NCI-H1092 (cell line): ENCODE results near the gene TMEM18.

Source experiments
- DNase-seq: peaks from one replicate; lab custom pipeline; 2025; lab: John Stamatoyannopoulos, UW

Gene TMEM18

GRCh38 chr2:620004-620403 lies 57.2 kb downstream of the TMEM18 start:
- no peak for DNase-seq

- no peak for DNase-seq
These were observed 58.7 kb downstream of the TMEM18 start for GRCh38 chr2:618422-618990.

DNA sequence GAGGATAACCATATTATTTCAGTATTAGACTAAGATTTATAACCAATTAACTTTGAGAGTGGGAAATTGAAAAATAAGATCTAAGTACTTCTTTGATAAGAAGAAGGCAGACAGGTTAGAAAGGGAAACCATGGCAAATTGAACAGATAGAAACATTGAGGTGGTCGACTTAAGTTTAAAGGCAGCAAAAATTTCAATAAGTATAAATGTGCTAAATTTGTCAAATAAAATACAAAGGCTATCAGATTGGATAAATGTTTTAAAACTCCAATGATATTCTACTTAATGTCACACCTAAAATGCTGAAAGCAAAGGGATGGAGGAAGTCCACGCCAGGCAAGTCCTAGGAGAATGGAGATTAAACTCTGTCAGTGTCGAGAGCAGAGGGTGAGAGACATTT lies 59.2 kb downstream of the TMEM18 start:
- no peak for DNase-seq
